Panc1 (cell line): ENCODE measurements around the gene CUX1.

Experiments
- POLR2AphosphoS5 ChIP-seq: IDR thresholded peaks from 2 replicates; pipeline ENCODE4 v1.6.1; 2012; ENCODE audit warnings: mild to moderate bottlenecking, low read depth, low read length, moderate library complexity
- TCF7L2 ChIP-seq: IDR thresholded peaks from 2 replicates; pipeline ENCODE4 v1.6.1; 2011; ENCODE audit warnings: mild to moderate bottlenecking, low read depth, low read length, inconsistent platforms
- TF ChIP-seq, protein P1 (sequence below): fragments of 450-650 bp; IDR thresholded peaks from 2 replicates; pipeline ENCODE4 v1.5.1; 2017; ENCODE audit warnings: mild to moderate bottlenecking
- TF ChIP-seq, protein P2 (sequence below), 2 experiments: IDR thresholded peaks; 2 replicates each; pipeline ENCODE4 v1.6.1; 2011 to 2012; ENCODE audit warnings: low read depth in 2 of 2, control low read depth in 1 of 2, low read length in 1 of 2, mild to moderate bottlenecking in 1 of 2, moderate library complexity in 1 of 2; ENCODE audit not compliant: insufficient read depth in 1 of 2

DNA sequence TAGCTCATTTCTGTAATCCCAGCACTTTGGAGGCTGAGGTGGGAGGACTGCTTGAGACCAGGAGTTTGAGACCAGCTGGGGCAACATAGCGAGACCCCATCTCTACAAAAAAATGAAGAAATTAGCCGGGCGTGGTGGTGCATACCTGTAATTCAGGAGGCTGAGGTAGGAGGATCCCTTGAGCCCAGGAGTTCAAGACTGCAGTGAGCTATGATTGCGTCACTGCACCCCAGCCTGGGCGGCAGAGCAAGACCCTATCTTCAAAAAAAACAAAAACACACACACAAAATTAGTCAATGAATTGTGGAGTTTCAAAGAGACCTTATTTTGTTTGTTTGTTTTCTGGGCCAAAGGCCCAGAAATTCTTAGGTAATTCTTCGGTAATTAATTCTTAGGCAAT, 110.0 kb downstream of the CUX1 start:
- TF ChIP-seq, protein P1, sequence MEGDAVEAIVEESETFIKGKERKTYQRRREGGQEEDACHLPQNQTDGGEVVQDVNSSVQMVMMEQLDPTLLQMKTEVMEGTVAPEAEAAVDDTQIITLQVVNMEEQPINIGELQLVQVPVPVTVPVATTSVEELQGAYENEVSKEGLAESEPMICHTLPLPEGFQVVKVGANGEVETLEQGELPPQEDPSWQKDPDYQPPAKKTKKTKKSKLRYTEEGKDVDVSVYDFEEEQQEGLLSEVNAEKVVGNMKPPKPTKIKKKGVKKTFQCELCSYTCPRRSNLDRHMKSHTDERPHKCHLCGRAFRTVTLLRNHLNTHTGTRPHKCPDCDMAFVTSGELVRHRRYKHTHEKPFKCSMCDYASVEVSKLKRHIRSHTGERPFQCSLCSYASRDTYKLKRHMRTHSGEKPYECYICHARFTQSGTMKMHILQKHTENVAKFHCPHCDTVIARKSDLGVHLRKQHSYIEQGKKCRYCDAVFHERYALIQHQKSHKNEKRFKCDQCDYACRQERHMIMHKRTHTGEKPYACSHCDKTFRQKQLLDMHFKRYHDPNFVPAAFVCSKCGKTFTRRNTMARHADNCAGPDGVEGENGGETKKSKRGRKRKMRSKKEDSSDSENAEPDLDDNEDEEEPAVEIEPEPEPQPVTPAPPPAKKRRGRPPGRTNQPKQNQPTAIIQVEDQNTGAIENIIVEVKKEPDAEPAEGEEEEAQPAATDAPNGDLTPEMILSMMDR, result no peak
- no peak for TF ChIP-seq TCF7L2
- TF ChIP-seq, protein P2, sequence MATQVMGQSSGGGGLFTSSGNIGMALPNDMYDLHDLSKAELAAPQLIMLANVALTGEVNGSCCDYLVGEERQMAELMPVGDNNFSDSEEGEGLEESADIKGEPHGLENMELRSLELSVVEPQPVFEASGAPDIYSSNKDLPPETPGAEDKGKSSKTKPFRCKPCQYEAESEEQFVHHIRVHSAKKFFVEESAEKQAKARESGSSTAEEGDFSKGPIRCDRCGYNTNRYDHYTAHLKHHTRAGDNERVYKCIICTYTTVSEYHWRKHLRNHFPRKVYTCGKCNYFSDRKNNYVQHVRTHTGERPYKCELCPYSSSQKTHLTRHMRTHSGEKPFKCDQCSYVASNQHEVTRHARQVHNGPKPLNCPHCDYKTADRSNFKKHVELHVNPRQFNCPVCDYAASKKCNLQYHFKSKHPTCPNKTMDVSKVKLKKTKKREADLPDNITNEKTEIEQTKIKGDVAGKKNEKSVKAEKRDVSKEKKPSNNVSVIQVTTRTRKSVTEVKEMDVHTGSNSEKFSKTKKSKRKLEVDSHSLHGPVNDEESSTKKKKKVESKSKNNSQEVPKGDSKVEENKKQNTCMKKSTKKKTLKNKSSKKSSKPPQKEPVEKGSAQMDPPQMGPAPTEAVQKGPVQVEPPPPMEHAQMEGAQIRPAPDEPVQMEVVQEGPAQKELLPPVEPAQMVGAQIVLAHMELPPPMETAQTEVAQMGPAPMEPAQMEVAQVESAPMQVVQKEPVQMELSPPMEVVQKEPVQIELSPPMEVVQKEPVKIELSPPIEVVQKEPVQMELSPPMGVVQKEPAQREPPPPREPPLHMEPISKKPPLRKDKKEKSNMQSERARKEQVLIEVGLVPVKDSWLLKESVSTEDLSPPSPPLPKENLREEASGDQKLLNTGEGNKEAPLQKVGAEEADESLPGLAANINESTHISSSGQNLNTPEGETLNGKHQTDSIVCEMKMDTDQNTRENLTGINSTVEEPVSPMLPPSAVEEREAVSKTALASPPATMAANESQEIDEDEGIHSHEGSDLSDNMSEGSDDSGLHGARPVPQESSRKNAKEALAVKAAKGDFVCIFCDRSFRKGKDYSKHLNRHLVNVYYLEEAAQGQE (IDR thresholded peaks at IDR 0.05; ENCODE audit: insufficient read depth in 1 of 2, low read depth in 2 of 2, low read length in 1 of 2), result no peak
- TF ChIP-seq POLR2AphosphoS5, result no peak
